ENCODE data around the gene MLANA. TPM values are rescaled to one million over a fixed set of nuclear protein-coding genes. Genes with fewer than 3 reads are reported as not detected.

MLANA gene
- total RNA-seq, 1 donor, result not detected

DNA sequence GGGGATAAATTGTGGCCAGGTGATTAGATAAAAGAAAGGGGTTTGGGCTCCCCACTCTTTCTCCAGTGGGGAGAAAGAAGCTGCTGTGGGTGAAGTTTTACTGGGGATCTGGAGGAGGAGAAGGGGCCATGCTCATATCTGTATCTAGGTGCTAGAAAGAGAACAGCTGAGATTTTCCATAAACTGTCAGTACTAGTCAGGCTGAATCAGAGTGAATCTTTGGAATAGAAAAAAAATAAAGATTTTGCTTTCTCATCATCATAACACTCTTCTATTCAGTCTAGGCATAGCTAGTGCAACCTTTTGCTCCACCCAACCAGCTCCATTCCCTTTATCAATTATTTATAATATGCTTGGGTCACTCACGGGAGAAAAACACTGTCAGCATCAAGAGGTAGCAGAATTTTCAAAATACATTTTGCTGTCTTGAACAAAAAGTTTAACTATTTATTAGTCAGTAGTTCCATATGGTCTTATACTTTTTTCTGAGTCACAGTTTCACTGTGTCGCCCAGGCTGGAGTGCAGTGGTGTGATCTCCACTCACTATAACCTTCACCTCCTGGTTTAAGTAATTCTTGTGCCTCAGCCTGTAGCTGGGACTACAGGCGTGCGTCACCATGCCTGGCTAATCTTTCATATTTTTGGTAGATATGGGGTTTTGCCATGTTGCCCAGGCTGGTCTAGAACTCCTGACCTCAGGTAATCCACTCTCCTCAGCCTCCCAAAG, 36.5 kb upstream of the MLANA start:
- H3K4me3 ChIP-seq (ENCODE audit: low read depth, low read length), result no peak overlapping the region
- TF ChIP-seq, protein P1, sequence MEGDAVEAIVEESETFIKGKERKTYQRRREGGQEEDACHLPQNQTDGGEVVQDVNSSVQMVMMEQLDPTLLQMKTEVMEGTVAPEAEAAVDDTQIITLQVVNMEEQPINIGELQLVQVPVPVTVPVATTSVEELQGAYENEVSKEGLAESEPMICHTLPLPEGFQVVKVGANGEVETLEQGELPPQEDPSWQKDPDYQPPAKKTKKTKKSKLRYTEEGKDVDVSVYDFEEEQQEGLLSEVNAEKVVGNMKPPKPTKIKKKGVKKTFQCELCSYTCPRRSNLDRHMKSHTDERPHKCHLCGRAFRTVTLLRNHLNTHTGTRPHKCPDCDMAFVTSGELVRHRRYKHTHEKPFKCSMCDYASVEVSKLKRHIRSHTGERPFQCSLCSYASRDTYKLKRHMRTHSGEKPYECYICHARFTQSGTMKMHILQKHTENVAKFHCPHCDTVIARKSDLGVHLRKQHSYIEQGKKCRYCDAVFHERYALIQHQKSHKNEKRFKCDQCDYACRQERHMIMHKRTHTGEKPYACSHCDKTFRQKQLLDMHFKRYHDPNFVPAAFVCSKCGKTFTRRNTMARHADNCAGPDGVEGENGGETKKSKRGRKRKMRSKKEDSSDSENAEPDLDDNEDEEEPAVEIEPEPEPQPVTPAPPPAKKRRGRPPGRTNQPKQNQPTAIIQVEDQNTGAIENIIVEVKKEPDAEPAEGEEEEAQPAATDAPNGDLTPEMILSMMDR (IDR thresholded peaks at IDR 0.05; ENCODE audit: insufficient read depth, low read length), result no peak
- DNase-seq (ENCODE audit: low read depth), result no peak

- H3K4me3 ChIP-seq (ENCODE audit: low read depth, low read length), result no peak overlapping the region
- TF ChIP-seq, protein P1 (IDR thresholded peaks at IDR 0.05; ENCODE audit: insufficient read depth, low read length), result no peak
- no peak for DNase-seq (ENCODE audit: low read depth)
These were observed 32.8 kb upstream of the MLANA start for GRCh38 chr9:5857928-5858327.

GRCh38 chr9:5858833-5859232, 31.9 kb upstream of the MLANA start:
- no peak for DNase-seq (ENCODE audit: low read depth)
- TF ChIP-seq, protein P1 (IDR thresholded peaks at IDR 0.05; ENCODE audit: insufficient read depth, low read length), result no peak
- no peak overlapping the region for H3K4me3 ChIP-seq (ENCODE audit: low read depth, low read length)

DNA sequence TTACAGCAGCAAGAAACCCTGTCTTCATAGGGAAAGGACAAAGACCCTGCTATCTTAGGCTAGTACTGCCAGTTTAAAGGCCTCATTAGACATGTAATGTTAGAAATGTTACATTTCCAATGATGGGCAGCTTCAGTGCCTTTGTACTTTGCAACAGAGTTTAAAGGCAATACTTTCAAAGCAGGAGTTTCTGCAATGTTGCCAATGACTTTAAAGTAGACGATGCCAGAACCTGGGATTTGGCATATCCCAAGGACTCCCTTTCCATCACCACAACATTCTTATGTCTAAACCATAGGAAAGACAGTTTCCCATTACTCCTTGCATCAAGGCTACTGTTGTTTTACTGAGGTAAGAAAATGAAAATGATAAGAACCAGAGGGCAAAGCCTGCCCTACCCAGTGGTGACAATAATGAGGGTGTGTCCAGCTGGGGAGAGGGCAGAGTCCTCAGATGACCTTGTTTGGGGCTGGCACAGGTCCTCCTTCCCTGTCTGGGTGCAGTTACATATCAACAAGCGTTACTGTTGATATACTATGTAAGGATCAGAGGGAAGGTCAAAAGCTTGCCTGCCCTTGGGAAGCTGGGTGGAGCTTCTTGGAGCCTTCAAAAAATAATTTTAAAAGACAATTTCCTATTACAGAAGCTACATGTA, 27.5 kb upstream of the MLANA start:
- no peak for DNase-seq (ENCODE audit: low read depth)

GRCh38 chr9:5864446-5864845, 26.2 kb upstream of the MLANA start:
- TF ChIP-seq, protein P1 (IDR thresholded peaks at IDR 0.05; ENCODE audit: insufficient read depth, low read length), result no peak

More for the DNA sequence above, 27.5 kb upstream of the MLANA start:
- TF ChIP-seq, protein P1 (IDR thresholded peaks at IDR 0.05; ENCODE audit: insufficient read depth, low read length), result no peak
- H3K4me3 ChIP-seq (ENCODE audit: low read depth, low read length), result no peak overlapping the region

GRCh38 chr9:5866272-5866671, 24.4 kb upstream of the MLANA start:
- no peak for DNase-seq (ENCODE audit: low read depth)
- H3K4me3 ChIP-seq (ENCODE audit: low read depth, low read length), result no peak overlapping the region
- TF ChIP-seq, protein P1 (IDR thresholded peaks at IDR 0.05; ENCODE audit: insufficient read depth, low read length), result no peak

More at GRCh38 chr9:5864446-5864845, 26.2 kb upstream of the MLANA start:
- H3K4me3 ChIP-seq (ENCODE audit: low read depth, low read length), result no peak overlapping the region
- no peak for DNase-seq (ENCODE audit: low read depth)
